Mucosa of gallbladder (tissue), 1 donor: Measurements from ENCODE around the gene LAMA5. TPM values are rescaled to one million over a fixed set of nuclear protein-coding genes. Genes with fewer than 3 reads are reported as not detected.

Experiments used
- DNase-seq: peaks from one replicate; pipeline ENCODE4 v3.0.0-alpha.2; 2020; ENCODE audit warnings: low spot score
- total RNA-seq: library from RNA; stranded (reverse); gene quantifications from one replicate; pipeline ENCODE4 v1.2.1, GENCODE V29; 2021
- donor health status: DM: no; HTN: no; CAD: no.

LAMA5 gene
- total RNA-seq, 1 donor from 2014 or later = 298 TPM

DNA sequence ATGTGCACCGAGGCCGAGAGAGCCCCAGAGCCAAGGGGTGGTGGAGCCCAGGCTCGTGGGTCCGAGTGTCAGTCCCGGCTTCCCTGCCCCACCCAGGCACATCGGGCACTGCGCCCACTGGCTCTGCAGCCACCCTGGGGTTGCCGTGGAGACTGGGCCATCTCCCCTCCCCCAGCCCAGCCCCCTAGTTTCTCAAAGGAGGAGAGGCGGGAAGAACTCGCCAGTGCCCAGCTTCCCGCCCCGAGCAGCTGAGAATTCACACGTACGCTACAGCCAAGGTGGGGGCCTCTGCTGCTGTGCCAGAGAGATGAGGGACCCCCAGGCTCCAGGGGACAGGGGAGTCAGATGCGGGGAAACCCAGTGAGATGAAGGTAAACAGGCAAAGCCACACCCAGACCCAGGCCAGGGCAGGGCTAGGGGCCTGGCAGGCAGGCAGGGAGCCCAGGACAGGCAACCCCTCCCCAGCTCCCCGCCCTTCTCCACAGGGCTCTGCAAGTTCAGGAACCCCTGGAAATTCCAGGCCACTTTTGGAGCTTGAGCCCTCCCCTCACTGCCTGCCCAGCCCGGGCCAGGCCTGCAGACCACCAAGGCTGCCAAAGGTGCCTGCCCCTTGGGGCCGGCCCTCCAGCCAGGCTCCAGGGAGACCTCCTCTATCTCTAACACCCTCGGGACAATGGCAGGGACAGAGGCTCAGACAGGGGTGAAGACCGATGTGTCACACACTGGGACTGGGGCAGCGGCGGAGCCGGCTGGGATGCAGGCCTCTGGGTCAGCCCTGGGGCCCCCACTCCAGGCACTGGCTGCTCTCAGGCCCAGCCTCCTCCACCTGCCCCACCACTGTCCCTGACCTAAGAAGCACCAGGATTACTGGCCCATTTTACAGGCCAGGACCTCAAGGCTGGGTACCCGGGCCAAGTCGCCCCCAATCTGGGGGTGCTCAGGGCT, 6.0 kb downstream of the LAMA5 start:
- no peak for DNase-seq

DNA sequence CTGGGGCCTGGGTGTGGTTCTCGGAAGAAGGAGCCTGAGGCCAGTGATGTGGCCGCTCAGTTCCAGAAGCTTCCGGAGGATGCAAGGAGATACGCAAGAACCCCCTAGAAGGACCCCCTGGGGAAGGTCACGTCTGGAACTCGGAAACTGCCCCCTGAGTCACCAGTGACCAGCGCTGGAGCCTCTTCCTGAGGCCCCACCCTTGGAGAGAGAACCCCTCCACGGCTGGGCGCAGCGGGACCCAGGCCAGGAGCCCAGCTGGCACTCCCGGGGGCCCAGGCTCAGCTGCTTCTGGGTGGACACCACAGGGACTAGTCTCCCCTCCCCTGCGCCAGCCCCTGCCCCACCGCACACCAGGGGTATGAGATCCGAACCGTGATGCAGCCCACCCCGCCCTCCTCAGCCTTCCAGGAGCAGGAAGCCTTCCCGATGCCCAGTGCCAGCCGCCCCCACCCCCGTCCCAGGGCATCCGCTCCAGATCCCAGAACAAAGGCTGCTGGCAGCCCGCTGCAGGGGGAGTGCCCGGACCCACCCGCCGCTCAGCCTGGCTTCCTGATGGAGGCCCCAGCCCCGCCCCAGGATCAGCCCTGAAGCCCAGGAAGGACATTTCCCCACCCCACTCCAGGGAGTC, 7.5 kb downstream of the LAMA5 start:
- no peak for DNase-seq

DNA sequence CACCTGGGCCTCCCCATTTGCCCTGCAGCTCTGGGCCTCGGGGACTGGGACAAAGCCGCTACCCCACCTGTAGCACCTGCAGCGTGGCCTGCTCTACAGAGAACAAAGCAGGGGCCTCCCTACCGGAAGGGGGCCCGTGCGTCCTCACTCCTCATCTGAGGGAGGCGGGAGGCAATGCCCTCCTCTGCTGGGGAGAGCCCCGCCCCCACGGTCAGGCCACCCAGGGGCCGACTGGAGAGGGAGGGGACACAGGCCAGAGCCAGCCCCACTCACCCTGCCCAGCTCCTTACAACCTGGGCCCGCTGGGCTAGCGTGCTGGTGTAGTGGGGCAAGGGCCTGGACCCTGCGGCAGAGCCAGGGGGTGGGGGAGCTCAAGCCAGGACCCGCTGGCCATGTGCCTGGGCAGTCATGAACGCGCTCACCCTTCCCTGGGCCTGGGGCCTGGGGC, 8.0 kb downstream of the LAMA5 start:
- DNase-seq = no peak

DNA sequence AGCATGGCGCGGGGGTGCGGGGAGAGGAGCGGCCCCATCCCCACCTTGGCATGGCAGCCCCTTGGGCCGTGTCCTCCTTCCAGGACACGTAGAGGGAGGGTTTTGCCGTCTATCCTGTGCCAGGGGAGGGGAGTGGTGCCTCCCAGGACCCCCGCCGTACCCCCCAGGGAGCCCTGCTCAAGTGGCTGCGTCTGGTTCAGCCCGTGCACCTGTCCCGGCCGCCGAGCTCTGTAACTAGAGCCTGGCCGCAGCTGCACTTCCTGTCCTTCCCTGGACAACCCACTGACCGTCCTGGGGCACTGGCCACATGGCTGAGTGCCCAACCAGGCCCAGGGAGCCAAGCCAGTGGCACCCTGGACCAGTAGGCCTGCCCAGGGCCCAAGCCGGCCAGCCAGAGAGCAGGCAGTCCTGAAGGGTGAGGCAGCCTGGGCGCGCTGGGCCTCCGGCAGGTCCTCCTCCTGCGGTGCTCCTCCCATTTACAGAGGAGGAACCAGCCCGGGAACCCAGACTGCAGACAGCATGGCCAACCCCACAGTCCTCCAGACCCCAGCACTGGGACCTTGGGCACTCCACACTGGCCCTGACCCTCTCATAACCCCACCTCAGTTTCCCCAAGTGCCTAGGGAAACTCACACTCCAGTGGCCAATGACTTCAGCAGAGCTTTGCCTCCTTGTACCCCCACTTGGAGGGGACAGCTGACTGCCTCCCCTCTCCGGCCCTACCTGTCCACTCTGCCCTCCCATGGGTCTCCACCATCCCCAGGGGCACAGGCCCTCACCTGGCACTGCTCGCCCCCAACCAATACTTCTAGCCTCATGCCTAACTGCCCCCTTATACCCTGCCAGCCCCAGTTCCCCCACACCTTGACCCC, 8.7 kb downstream of the LAMA5 start:
- no peak for DNase-seq

DNA sequence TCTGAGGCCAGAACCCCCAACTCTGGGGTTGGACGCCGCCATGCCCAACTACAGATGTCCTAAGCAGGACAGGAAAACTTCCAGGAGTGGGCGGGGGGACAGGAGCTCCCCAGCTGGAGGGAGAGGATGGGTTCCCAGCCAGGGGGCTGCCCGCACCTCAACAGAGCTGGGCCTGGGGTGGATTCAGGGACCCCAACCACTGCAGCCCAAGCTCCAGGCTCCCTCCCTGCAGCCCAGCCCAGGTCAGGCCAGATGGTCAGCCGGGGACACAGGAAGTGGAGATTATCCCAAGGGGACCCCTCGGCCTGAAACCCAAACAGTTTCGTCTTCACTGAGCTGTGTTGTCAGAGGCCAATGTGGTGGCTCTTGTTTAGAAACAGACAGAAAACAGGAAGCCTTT, 9.4 kb downstream of the LAMA5 start:
- DNase-seq = no peak

DNA sequence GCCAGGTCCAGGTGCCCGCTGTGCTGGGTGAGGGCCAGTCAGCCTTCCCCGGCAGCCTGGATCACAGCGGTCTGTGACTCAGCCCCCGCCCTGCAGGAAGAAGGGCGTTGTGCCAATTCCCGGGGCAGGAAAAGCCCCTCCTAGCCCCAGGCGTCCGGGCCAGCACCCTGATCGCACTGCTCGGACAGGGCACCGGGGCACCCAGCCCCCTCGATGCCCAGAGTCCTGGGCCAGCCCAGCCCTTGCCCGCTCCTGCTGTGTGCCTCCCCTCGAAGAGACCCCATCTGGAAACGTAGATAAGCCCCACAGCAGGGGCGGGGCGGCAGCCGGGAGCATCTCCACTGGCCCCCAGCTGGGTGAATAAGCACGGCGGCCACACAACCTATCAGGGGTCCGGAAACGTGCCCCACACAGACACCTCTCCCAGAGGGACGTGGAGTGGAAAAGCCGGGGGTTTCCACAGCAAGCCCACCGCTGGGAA, 9.9 kb downstream of the LAMA5 start:
- DNase-seq = no peak

DNA sequence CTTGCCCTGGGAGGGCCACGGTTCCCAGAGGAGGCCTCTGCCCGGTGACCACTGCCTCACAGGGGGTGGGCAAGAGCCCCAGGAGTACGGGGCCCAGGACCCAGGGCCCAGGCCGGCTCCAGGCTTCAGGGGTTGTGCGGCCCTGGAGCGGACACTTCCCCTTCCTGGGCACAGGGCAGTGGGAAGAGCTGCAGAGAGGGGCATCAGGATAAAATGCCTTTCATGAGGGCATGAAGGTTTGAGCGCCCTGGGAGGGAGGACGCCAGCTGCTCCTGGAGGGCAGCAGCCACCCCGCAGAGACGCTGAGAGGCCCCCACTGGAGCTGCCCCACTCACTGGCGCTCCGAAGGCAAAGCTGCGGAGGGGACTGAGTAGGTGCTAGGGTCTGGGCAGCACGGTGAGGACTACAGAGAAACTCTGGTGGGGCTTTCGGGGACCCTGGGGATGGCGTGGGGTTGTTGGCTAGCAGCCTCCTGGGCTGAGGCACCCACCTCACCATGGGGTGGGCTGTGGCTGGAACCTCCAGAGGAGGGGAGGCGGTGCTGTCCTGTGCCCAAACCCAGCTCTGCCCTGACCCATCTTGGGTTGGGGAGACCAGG, 10.4 kb downstream of the LAMA5 start:
- DNase-seq = no peak

DNA sequence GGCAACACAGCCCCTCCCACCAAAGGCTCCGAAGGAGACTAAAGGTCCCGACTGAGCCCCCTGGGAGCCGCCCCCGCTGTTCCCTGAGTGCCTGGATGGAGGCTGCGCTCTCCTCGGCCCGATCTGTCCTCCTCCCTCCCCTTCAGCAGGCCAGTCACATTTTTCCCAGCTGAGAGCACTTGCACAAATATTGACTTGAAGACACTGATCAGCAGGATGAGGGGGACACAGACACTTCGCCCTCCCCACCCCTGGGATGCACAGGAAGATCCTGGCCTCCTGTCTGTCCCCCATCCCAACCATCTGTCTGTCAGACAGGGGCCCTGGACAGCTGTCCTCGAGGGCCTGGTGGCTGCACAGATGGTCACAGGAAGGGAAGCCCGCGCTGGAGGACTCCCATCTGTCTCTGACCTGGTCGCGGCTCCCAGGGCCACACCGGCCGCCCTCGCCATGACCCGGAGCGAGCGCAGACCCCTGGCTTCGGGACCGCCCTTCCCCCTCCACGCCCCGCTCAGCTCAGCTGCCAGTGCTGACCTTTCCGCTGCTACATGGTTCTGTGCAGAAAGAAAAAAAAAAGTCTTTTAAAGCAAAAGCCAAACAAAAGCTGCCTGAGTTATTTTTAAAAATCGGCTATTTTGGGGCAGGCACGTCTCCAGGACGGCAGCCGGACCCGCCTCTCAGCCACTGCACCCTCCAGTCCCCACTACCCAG, 11.1 kb downstream of the LAMA5 start:
- DNase-seq = no peak

DNA sequence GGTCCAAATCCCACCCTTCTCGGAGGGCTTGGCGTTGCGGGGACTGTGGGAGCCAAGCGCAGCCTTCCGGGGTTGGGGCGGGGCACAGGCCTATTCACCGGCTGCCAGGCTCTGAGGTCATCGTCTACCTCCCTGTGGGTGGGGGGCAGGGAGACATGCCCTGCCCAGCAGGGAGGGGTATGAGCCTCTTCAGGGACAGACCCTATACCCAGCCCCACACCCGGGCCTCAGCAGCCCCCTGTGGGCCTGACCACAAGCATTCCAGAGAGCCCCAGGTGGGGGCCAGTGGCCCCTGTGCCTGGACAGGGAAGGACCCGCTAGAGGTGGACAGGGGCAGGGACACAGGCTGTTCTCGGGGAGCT, 11.6 kb downstream of the LAMA5 start:
- no peak for DNase-seq

DNA sequence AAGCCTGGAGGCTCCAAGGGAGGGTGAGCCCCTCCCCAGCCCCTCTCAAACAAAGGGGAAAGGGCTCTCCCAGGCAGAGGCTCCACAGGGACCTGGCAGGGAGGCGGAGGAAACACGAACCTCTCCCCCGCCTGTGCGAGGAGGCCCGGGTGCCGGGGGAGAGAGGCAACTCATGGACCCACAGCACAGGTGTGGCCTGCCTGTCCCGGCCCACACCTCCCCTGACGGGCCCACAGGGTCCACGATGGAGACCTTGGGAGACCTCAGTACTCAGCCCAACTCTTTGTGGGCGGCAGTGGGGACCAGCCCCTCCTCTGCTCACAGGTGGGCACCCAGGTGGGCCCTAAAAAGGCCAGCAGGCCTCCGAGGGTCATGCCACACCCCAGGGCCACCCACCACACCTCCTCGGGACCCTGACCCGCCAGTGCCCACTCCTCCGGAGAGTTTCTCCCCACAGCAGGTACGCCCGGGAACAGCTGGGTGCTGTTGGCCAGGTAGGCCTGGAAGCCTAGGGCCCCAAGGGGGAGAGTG, 12.2 kb downstream of the LAMA5 start:
- no peak for DNase-seq

DNA sequence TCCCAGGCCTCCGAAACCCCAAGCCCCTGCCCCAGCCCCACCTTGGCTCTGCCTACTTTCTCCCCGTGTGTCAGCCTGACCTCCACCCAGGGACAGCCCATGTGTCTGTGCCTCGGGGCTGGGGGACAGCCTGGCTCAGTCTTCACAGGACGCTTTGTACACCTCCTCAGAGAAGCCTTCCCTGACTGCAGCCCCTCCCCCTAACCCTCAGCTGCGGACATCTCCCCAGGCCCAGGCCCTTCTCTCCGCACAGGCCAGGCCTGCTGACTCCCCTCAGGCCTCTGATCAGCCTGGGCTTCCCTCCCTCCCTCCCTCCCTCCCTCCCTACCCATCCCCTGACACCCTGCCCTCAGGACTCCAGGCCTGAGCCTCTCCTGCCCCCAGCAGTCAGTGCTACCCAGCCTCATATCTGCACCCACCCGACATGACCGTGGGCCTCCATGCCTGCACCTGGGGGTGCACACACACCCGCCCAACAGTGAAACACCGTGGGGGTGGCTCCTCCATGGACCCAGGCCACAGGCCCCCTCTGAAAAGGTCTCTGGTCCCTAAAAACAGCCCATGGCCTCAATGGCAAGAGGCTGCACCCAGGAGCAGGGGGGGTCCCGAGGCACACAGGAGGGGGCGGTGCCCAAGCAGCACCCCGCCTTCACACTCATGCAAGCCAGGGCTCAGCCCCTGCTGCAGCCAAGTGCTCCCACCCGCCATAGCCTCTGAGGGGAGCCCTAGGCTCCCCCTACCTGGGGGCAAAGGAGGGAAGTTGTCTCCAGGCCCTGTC, 12.9 kb downstream of the LAMA5 start:
- no peak for DNase-seq

DNA sequence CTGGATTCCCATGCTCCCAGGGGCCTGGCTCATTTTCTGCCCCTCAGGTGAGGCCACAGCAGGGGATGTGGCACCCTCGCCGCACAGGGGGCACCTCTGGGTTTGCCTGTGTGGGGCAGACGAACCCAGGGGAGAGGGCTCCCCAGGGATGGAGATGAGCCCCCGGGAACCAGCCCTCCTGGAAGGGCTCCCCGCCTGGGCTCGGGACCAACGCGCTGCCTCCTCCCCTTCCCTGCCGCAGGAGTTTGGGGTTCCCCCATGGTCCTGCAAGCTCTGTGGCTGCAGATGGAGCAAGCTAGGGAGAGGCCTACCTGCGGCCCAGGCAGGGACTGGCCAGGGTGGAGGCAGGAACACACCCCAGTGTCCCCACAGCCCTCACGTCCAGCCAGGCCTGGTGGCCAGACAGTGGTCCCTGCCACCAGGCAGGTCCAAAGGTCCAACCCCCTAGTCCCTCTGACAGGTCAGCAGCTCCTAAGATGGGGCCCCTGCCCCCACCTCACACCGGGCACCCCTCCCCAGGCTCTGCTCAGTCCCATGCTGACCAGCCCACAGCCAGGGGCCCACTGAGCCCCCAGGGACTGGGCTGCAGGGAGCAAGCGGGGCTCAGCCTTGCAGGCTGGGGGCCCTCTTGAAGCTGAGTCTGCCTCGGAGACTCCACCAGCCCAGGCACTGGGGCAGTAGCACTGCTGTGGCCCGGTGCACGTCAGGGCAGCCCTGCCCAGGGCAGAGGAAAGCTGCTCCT, 13.7 kb downstream of the LAMA5 start:
- no peak for DNase-seq

DNA sequence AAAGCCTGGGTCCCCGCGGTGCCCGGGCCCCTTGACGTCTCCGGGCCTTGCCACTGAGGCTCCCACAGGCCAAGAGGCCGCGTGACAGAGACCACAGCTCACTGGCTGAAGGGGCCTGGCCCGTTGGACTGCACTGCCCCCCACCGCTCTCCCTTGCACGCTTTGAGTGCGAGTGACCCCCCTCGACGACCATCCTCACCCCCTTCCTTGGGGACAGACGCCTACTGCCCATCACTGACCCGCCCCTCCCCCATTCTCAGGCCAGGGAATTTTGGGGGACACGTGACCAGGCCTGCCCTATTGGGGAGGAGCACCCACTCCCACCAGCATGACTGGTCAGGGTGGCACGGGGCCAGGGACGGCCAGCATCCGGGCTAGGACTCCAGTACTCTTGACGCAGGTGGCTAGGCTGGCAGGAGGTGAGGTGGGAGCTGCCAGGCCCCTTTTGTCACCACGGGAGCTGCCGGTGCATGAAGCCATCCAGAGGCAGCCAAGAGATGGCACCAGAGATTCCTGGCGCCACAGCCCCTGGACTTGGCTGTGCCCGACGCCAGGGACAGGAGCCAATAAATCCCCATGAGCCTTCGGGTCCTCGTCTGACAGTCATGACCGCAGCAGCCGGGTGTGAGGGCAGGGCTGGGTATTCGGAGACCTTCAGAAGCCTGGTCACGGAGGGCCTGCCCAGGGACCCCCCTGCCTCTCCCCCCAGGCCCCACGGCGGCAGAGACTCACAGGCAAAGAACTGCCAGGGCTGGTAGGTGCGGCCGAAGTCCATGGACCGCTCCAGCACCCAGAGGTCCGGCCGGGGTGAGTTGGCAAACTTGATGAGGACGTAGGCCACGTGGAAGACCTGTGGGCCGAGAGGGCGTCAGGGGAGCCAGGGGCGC, 14.5 kb downstream of the LAMA5 start:
- DNase-seq = peak; percentile 80

DNA sequence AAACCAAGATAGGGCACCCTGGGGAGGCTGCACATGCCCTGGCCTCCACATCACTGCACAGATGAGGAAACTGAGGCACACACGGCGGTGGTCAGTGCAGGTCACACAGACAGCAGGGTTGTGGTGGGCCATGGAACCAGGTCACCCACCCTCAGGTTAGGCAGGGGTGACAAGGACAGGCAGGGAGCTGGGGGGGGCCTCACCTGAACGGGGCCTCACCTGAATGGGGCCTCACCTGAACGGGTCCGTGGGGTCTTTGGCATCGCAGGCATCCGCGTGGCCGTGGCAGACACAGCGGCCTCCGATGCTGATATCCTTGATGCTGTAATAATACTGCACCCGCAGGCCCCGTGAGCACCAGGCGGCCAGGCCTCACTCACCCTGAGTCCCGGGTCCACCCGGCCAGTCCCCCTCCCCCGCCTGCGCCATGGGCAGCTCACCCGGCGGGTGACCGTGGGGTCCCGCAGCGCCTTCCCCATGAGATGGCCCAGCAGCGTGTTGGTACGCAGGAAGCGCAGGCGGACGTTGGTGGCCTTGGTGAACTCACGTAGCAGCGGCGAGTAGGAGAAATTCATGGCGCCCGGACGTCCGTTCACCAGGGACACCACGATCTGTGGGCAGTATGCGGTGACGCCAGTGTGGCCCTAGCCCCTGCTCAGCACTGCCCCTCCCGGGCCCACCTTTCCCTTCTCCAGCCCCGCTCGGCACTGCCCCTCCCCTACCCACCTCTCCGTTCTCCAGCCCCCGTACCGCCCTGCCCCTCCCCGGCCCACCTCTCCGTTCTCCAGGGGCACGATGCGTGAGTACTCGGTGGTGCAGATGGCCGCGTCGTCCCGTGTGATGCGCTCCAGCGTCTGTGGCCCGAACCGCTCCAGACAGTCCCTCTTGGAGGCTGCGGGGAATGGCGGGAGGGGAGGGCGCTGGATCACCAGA, 15.4 kb downstream of the LAMA5 start:
- no peak for DNase-seq

DNA sequence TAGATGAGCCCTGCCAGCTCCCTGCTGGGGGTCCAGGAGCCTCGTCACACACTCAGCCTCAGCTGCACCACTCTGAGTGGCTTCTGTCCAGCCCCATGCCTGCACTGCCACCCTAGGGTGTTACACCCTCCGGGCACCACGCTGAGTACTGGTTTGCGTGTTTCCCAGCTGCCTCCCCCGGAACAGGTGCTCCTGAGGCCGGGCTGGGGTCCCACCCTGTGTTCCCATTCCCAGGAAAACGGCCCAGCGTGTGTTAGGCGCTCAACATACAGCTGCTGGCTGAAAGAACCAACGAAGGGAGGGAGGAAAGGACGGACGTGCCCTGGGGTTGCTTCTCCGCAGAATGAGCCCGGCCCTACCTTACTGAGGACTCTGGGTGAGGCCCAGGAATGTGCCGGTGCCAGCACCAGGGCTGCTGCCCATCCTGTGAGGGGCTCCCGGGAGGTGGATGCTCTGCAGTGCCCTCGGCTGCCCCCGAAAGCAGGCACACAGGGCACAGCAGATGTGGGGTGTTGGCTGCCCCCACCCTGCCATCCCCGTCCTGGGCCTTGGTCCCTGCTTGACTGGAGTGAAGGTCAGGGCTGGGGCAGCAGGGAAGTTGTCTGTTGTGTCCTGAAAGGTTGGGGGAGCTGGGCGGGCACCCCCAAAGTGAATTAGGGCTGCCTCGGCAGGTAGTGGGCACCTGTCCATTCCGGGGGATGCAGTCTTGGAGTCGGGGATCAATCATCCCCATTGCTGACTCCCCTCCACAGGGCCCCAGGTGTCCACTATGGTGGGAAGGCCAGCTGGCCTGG, 16.3 kb downstream of the LAMA5 start:
- DNase-seq = no peak

DNA sequence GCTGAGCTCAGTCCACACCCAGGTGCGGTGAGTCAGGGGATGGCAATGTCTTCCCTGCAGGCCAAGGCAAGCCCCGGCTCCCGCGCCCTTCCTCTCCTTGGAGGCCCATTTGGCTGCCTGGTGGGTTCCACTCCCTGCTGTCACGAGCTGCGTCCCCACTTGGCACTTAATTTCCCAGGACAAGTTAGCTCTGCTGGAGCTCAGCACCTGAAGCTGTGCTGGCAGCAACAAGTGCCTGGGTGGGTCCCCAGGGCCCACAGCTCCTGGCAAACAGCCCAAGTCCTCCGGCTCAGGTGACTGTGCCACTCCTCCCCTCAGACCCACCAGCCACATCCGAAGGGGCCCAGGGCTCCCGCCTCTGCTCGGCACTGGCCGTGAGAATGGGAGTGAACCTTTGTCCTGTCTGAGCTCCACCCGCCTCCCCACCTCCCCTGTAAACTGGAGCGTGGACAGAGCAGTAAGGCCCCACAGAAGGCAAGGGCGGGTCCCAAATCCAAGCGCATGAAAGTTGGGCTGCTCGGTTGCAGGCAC, 16.9 kb downstream of the LAMA5 start:
- DNase-seq = peak; percentile 71
